AG04450 (cell line): ENCODE data around the gene L3MBTL4. TPM values are rescaled to one million over a fixed set of nuclear protein-coding genes. Genes with fewer than 3 reads are reported as not detected.

Experiments used
- CTCF ChIA-PET: fragments of 300-600, 350-600 bp; formaldehyde crosslinking; extraction: SDS; loops from one replicate; lab custom pipeline; 2022; ENCODE audit warnings: antibody characterized with exemption, inconsistent platforms; lab: Charles Lee
- POLR2A ChIA-PET: fragments of 350-600 bp; formaldehyde crosslinking; extraction: SDS; loops from one replicate; lab custom pipeline; 2021; ENCODE audit warnings: antibody characterized with exemption, inconsistent platforms; lab: Yijun Ruan, JAX
- DNase-seq: peaks from one replicate; pipeline ENCODE4 v3.0.0-alpha.2; 2011; ENCODE audit warnings: low read depth, low spot score
- H3K27ac ChIP-seq: one replicate; pipeline ENCODE4 v1.5.1; 2012; ENCODE audit warnings: low read depth, low read length, control low read depth
- H3K27me3 ChIP-seq: one replicate; pipeline ENCODE4 v1.6.0; 2012; ENCODE audit warnings: low read length; ENCODE audit not compliant: control insufficient read depth, insufficient read depth
- H3K4me3 ChIP-seq: 2 replicates; pipeline ENCODE4 v1.5.1; 2011; ENCODE audit warnings: mild to moderate bottlenecking, low read depth, low read length, control low read depth
- H3K9me3 ChIP-seq: 2 replicates; pipeline ENCODE4 v1.5.1; 2012; ENCODE audit warnings: low read length; ENCODE audit not compliant: control insufficient read depth, insufficient read depth
- CTCF ChIP-seq: IDR thresholded peaks from 2 replicates; pipeline ENCODE4 v1.5.1; 2011; ENCODE audit warnings: low read depth, low read length, control low read depth, inconsistent platforms
- polyA plus RNA-seq: library from polyadenylated mRNA; depleted of rRNA; stranded (reverse); fragments of >200 nt; gene quantifications from 2 replicates; pipeline ENCODE4 v1.2.3, GENCODE V29; 2011

Gene L3MBTL4
- polyA plus RNA-seq, 1 experiment: 0.05 TPM

GRCh38 chr18:6257950-6258349 is 156.8 kb downstream of the L3MBTL4 start:
- POLR2A ChIA-PET: no interaction called here
- Histone ChIP-seq H3K27ac (no peak overlapping the region), H3K27me3 (no peaks in the 10 kb centered on the region), H3K9me3 (no peaks in the 10 kb centered on the region; the same call in 1 of the 2 replicates), H3K4me3 (no peak overlapping the region)
- CTCF ChIA-PET: no interaction called here
- no peak for TF ChIP-seq CTCF
- no peak for DNase-seq

- no peaks in the 10 kb centered on the region; the same call in 1 of the 2 replicates for H3K9me3 ChIP-seq
- H3K27me3 ChIP-seq: no peaks in the 10 kb centered on the region
- H3K27ac ChIP-seq: no peak overlapping the region
- ChIA-PET CTCF (no interaction called here), POLR2A (no interaction called here)
- no peak overlapping the region for H3K4me3 ChIP-seq
- DNase-seq: no peak
- TF ChIP-seq CTCF: no peak
These were observed 158.2 kb downstream of the L3MBTL4 start for GRCh38 chr18:6256521-6256920.

- POLR2A ChIA-PET: no interaction called here
- CTCF ChIA-PET: no interaction called here
These were observed 158.8 kb downstream of the L3MBTL4 start for GRCh38 chr18:6255886-6256285.

GRCh38 chr18:6255116-6255705 is 159.5 kb downstream of the L3MBTL4 start:
- Histone ChIP-seq H3K9me3 (no peaks in the 10 kb centered on the region; the same call in 1 of the 2 replicates), H3K4me3 (no peak overlapping the region), H3K27me3 (no peaks in the 10 kb centered on the region), H3K27ac (no peak overlapping the region)
- CTCF ChIA-PET: no interaction called here
- POLR2A ChIA-PET: no interaction called here
- no peak for TF ChIP-seq CTCF
- no peak for DNase-seq

More at GRCh38 chr18:6255886-6256285, 158.8 kb downstream of the L3MBTL4 start:
- Histone ChIP-seq H3K27me3 (no peaks in the 10 kb centered on the region), H3K4me3 (no peak overlapping the region), H3K9me3 (no peaks in the 10 kb centered on the region; the same call in 1 of the 2 replicates), H3K27ac (no peak overlapping the region)
- TF ChIP-seq CTCF: no peak
- DNase-seq: no peak

- H3K4me3 ChIP-seq: no peak overlapping the region
- H3K27ac ChIP-seq: no peak overlapping the region
- H3K9me3 ChIP-seq: no peaks in the 10 kb centered on the region; the same call in 1 of the 2 replicates
- TF ChIP-seq CTCF: no peak
- no peak for DNase-seq
- POLR2A ChIA-PET: no interaction called here
- CTCF ChIA-PET: no interaction called here
- no peaks in the 10 kb centered on the region for H3K27me3 ChIP-seq
These were observed 160.3 kb downstream of the L3MBTL4 start for GRCh38 chr18:6254456-6254855.
